Measurements from ENCODE around the gene RDH13. TPM values are rescaled to one million over a fixed set of nuclear protein-coding genes. Genes with fewer than 3 reads are reported as not detected.

Gene RDH13
- total and polyA plus RNA-seq, 2 of the 8 experiments (the other 6 are each of a cell fraction or from before 2014, with no cell fraction given): 15.9 to 31.5 TPM

DNA sequence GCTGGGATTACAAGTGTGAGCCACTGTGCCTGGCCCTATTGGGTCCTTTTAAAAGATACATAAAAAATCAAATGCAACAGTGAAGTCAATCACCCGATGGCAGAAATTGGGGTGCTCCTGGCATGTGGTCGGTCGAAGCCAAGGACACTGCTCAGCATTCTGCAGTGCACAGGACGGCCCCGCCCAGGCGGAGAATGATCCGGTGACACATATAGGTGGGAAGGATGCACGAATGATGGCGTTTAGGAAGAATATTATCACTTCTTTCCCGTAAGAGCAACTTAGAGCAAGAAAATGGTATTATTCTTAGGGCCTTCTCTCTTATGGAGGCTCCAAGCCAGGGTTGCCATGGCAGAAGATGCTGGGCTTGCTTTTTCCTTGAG, 21.7 kb downstream of the RDH13 start:
- Histone ChIP-seq H3K79me1 (ENCODE audit: low read depth, low read length) (peaks cover 4% of the 10 kb centered on the region; the same call in 1 of the 2 replicates), H3K18ac (ENCODE audit: extremely low read depth, low read length) (no peak overlapping the region), H3K4me3 (ENCODE audit: extremely low read depth in 1 of 4, insufficient read depth in 2 of 4, low read depth in 3 of 4, low read length in 4 of 4) (no peak overlapping the region), H2AK5ac (ENCODE audit: low read depth, low read length) (no peak overlapping the region), H4K5ac (ENCODE audit: insufficient read length, low read depth, low read length) (no peak overlapping the region), H2BK20ac (ENCODE audit: low read length) (no peak overlapping the region), H3K79me2 (ENCODE audit: control insufficient read depth in 1 of 2, insufficient read depth in 2 of 2, low read length in 2 of 2) (no peaks in the 10 kb centered on the region), H3K23ac (ENCODE audit: insufficient read length) (no peak overlapping the region), H3K56ac (replicated peaks; ENCODE audit: insufficient read length, low read depth, low read length) (no peak overlapping the region), H3K23me2 (ENCODE audit: low read depth, low read length) (no peaks in the 10 kb centered on the region), H3K9ac (replicated peaks in 1 of 4; ENCODE audit: extremely low read depth in 1 of 4, low read depth in 3 of 4, low read length in 3 of 4) (no peak overlapping the region), H4K91ac (replicated peaks; ENCODE audit: insufficient read length, low read length) (no peak overlapping the region), H4K20me1 (replicated peaks in 1 of 2; ENCODE audit: control insufficient read depth in 1 of 2, insufficient read depth in 2 of 2, low read length in 2 of 2) (peaks cover 3 to 6% of the 10 kb centered on the region in 2 experiments), H3K4ac (replicated peaks; ENCODE audit: insufficient read length, low read depth, low read length) (no peak overlapping the region), H3K27me3 (replicated peaks in 1 of 4; ENCODE audit: control insufficient read depth in 3 of 4, extremely low read depth in 1 of 4, insufficient read depth in 3 of 4, low read length in 3 of 4) (no peaks in the 10 kb centered on the region; a peak in 1 of 7 replicates), H2BK12ac (ENCODE audit: low read depth, low read length) (no peak overlapping the region), H2BK15ac (ENCODE audit: low read length) (no peak overlapping the region), H3K4me2 (ENCODE audit: insufficient read depth in 1 of 2, low read depth in 2 of 2, low read length in 2 of 2) (no peak overlapping the region), H3K4me1 (replicated peaks in 1 of 4; ENCODE audit: control insufficient read depth in 3 of 4, insufficient read depth in 4 of 4, low read length in 3 of 4) (peaks cover 0 to 3% (median 0%) of the 10 kb centered on the region in 4 experiments; a peak in 2 of 7 replicates), H3K36me3 (ENCODE audit: control insufficient read depth in 2 of 4, insufficient read depth in 4 of 4, low read length in 3 of 4) (peaks cover 4 to 30% (median 14%) of the 10 kb centered on the region in 4 experiments), H4K8ac (ENCODE audit: extremely low read depth, insufficient read depth, low read length) (no peak overlapping the region), H3K14ac (ENCODE audit: insufficient read length) (no peak overlapping the region), H3K9me3 (ENCODE audit: insufficient read depth in 2 of 2, low read depth in 1 of 2, low read length in 1 of 2) (no peaks in the 10 kb centered on the region), H2BK120ac (replicated peaks; ENCODE audit: low read depth, low read length) (no peak overlapping the region), H3K27ac (ENCODE audit: low read depth, low read length) (no peak overlapping the region), H2AFZ (ENCODE audit: low read length) (no peak overlapping the region), H2BK5ac (ENCODE audit: low read depth, low read length) (no peak overlapping the region)
- DNase-seq (ENCODE audit: low read depth in 1 of 2, low spot score in 2 of 2) (no peak), FAIRE-seq (no peak)
- ChIA-PET POLR2A (ENCODE audit: partially characterized antibody) (interaction anchor here (1.0 kb wide), 2 partner anchors 33 to 157 kb away, joined by 3 to 4 read pairs; no protein-coding TSS in a partner anchor), CTCF (ENCODE audit: partially characterized antibody) (interaction anchor here (0.6 kb wide), 1 partner anchor 28 kb away, joined by 3 read pairs; no protein-coding TSS in a partner anchor)
- TF ChIP-seq SP1 (IDR thresholded peaks at IDR 0.05; ENCODE audit: low read depth, low read length): no peak
- no peak for TF ChIP-seq RNF2 (IDR thresholded peaks at IDR 0.05; ENCODE audit: borderline replicate concordance, low read depth, low read length, missing control alignments, poor library complexity, severe bottlenecking)
- no peak for TF ChIP-seq NRF1 (IDR thresholded peaks at IDR 0.05; ENCODE audit: low read depth, low read length)
- TF ChIP-seq TEAD4 (IDR thresholded peaks at IDR 0.05; ENCODE audit: low read depth, low read length): no peak
- TF ChIP-seq TAF1 (IDR thresholded peaks at IDR 0.05; ENCODE audit: low read depth, low read length): no peak
- TF ChIP-seq MAFK (IDR thresholded peaks at IDR 0.05; ENCODE audit: low read depth, low read length): no peak
- TF ChIP-seq RBBP5 (IDR thresholded peaks at IDR 0.05; ENCODE audit: borderline replicate concordance, low read depth, low read length): no peak
- no peak for TF ChIP-seq NANOG (IDR thresholded peaks at IDR 0.05; ENCODE audit: insufficient read depth, low read depth, low read length, poor library complexity, severe bottlenecking)
- TF ChIP-seq HDAC6 (IDR thresholded peaks at IDR 0.05; ENCODE audit: low read depth, low read length): no peak
- no peak for TF ChIP-seq RFX5 (IDR thresholded peaks at IDR 0.05; ENCODE audit: borderline replicate concordance, low read depth, low read length)
- TF ChIP-seq SIN3A (conservative IDR thresholded peaks at IDR 0.05 in 1 of 2, IDR thresholded peaks at IDR 0.05 in 1 of 2; ENCODE audit: low read depth in 1 of 2, low read length in 2 of 2): no peak
- 90% methylated on average over 10 of the region's 10 CpGs; no CpG with 5 or more reads in 1 of the 2 experiments for WGBS, 2 experiments (ENCODE audit: extremely low coverage in 1 of 2, insufficient coverage in 1 of 2, insufficient read length in 1 of 2, insufficient replicate concordance in 2 of 2, low coverage in 1 of 2, low lambda C conversion rate in 2 of 2, missing lambda C conversion rate in 1 of 2)
